Right lobe of liver (tissue), 6 donors: ENCODE results near the gene CECR2. TPM values are rescaled to one million over a fixed set of nuclear protein-coding genes. Genes with fewer than 3 reads are reported as not detected.

ENCODE experiments used
- ATAC-seq, 4 donors: fragments of 200-7000 bp; cut with Tn5 transposase; one replicate each; pipeline ENCODE4 v1.9.1; 2020; ENCODE audit warnings: mild to moderate bottlenecking in 4 of 4, moderate library complexity in 4 of 4
- DNase-seq, 3 donors: peaks; one replicate each; pipeline ENCODE4 v3.0.0-alpha.2; 2020
- H3K27ac ChIP-seq, 3 donors: fragments of 200-600 bp; one replicate each; pipeline ENCODE4 v1.8.0; 2022
- H3K27me3 ChIP-seq, 2 donors: fragments of 200-600 bp; one replicate each; pipeline ENCODE4 v1.8.0; 2022
- H3K36me3 ChIP-seq, 4 donors: fragments of 200-600 bp; sonication (generic) in 1 of 4; one replicate each; pipeline versions ENCODE4 v1.5.1 to v1.8.0; 2017 to 2022; ENCODE audit warnings: control low read depth in 1 of 4
- H3K4me1 ChIP-seq, 4 donors: fragments of 200-600 bp; sonication (generic) in 1 of 4; one replicate each; pipeline versions ENCODE4 v1.5.1 to v1.8.0; 2017 to 2022; ENCODE audit warnings: control low read depth in 1 of 4
- H3K4me3 ChIP-seq, 3 donors: fragments of 200-600 bp; one replicate each; pipeline ENCODE4 v1.8.0; 2022
- H3K9me3 ChIP-seq, 4 donors: fragments of 200-600 bp; sonication (generic) in 1 of 4; one replicate each; pipeline versions ENCODE4 v1.5.1 to v1.8.0; 2017 to 2022; ENCODE audit warnings: control low read depth in 1 of 4
- POLR2A ChIP-seq: fragments of 450-650 bp; IDR thresholded peaks from one replicate; pipeline ENCODE4 v1.6.1; 2017; ENCODE audit warnings: antibody characterized with exemption, mild to moderate bottlenecking
- WGBS: methylation state at CpG from one replicate; pipeline ENCODE4 v1.1.6; 2018; ENCODE audit warnings: low coverage, low lambda C conversion rate; ENCODE audit not compliant: insufficient coverage; ENCODE audit errors: missing lambda C conversion rate; 5-methylcytosine and 5-hydroxymethylcytosine counted together
- intact Hi-C, 2 donors: fragments of 100-400 bp; cut with DNase I; formaldehyde crosslinking; loops; one replicate each; pipeline versions ENCODE4 v1.11.2 to v1.14.1; 2022
- small RNA-seq, 2 experiments: library from RNA; depleted of rRNA; stranded (forward); fragments of <200 nt; gene quantifications; one replicate each; pipeline ENCODE3, GENCODE V24; 2016
- total RNA-seq, 6 experiments: library from RNA; depleted of rRNA in 2 of 6; stranded (reverse); fragments of >200 nt in 2 of 6; fragmentation: NEBNext Ultra II Directional in 3 of 6; extraction: Animal tissue kit (Norgen Biotek cat#: 25700) in 3 of 6; gene quantifications; one replicate each; pipeline versions ENCODE4 v1.1.0 to v1.2.4, GENCODE V29; 2016 to 2023
- TF ChIP-seq, protein P1 (sequence below), 4 donors: fragments of 200-600 bp in 3 of 4; fragments of 450-650 bp in 1 of 4; IDR thresholded peaks; one replicate each; pipeline versions ENCODE4 v1.5.1 to v1.8.0; 2016 to 2022; ENCODE audit warnings: antibody characterized with exemption in 4 of 4, mild to moderate bottlenecking in 2 of 4
- donor health status: DM: no; HTN: yes; CAD: no.
- donor health status: DM: no; HTN: no; CAD: no.
- donor health status: DM: no; HTN: no; CAD: no.
- donor health status: DM: no; HTN: yes; CAD: no.
- donor health status: DM: no; HTN: yes; CAD: no.

CECR2 gene
- total RNA-seq, 6 experiments from 2014 or later = 4.9 to 12.3 (median 10.0) TPM

DNA sequence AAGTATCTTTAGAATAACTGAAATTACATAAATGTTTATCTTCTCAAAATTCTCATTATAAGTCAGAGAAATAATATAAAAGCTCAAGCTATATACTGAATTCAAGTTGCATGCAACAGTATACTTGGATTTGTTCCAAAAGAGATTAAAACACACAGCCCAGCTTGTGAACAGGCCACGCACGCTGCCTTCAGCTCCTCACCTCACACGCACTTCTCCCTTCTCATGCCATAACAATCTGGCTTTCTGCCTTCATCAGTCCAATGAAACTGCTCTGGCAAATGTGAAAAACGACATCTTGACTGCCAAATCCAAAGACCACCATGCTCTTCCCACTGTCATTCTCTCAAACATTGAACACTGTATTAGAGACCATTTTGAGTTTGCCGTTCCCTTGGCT is 237.2 kb downstream of the CECR2 start:
- Histone ChIP-seq H3K27me3 (no peaks in the 10 kb centered on the region), H3K4me3 (no peak overlapping the region), H3K9me3 (no peaks in the 10 kb centered on the region), H3K27ac (no peak overlapping the region), H3K4me1 (no peaks in the 10 kb centered on the region), H3K36me3 (peaks cover 0 to 30% (median 11%) of the 10 kb centered on the region in 4 donors)
- 50% methylated on average over 4 of the region's 5 CpGs for WGBS
- no peak for ATAC-seq
- DNase-seq = no peak
- intact Hi-C loops = no loop called here
- TF ChIP-seq POLR2A = no peak
- TF ChIP-seq, protein P1, sequence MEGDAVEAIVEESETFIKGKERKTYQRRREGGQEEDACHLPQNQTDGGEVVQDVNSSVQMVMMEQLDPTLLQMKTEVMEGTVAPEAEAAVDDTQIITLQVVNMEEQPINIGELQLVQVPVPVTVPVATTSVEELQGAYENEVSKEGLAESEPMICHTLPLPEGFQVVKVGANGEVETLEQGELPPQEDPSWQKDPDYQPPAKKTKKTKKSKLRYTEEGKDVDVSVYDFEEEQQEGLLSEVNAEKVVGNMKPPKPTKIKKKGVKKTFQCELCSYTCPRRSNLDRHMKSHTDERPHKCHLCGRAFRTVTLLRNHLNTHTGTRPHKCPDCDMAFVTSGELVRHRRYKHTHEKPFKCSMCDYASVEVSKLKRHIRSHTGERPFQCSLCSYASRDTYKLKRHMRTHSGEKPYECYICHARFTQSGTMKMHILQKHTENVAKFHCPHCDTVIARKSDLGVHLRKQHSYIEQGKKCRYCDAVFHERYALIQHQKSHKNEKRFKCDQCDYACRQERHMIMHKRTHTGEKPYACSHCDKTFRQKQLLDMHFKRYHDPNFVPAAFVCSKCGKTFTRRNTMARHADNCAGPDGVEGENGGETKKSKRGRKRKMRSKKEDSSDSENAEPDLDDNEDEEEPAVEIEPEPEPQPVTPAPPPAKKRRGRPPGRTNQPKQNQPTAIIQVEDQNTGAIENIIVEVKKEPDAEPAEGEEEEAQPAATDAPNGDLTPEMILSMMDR (IDR thresholded peaks at IDR 0.05) = no peak

Small RNA genes lying within 50 kb of the gene (small RNA-seq; reads per million reads assigned to genes)
- gene CECR9 (0 reads per million in 2 experiments), gene RN7SL843P (0 reads per million in 2 experiments)

Other genes with a start within 250 kb of the CECR2 start
- gene TMEM121B, start 248.1 kb upstream of the CECR2 start, total RNA-seq = under 1 TPM; 0.05 to 0.33 (median 0.19) TPM
- 10 to 100 TPM; 19.4 to 44.5 (median 30.2) TPM for gene HDHD5, start 210.2 kb upstream of the CECR2 start, total RNA-seq
- gene ADA2, start 150.0 kb upstream of the CECR2 start, total RNA-seq = 10 to 100 TPM in 2 of 6 experiments, 1 to 10 TPM in 4; 5.3 to 25.8 (median 8.8) TPM
- gene SLC25A18, start 194.0 kb downstream of the CECR2 start, total RNA-seq = 100 to 1,000 TPM in 1 of 6 experiments, 10 to 100 TPM in 5; 35.1 to 105 (median 45.6) TPM